Ammon's horn (tissue), 1 donor: ENCODE measurements around the gene PRCD.
"Not testable (repeated sequence)": the region's sequence is repeated elsewhere in the genome, so short reads cannot be mapped to it uniquely, and the experiment has no call there.

ENCODE experiments used
- DNase-seq: peaks from one replicate; pipeline ENCODE4 v3.0.0-alpha.2; 2016; ENCODE audit warnings: low spot score

Gene PRCD

GRCh38 chr17:76556765-76557367, 17.0 kb downstream of the PRCD start:
- no peak for DNase-seq

DNA sequence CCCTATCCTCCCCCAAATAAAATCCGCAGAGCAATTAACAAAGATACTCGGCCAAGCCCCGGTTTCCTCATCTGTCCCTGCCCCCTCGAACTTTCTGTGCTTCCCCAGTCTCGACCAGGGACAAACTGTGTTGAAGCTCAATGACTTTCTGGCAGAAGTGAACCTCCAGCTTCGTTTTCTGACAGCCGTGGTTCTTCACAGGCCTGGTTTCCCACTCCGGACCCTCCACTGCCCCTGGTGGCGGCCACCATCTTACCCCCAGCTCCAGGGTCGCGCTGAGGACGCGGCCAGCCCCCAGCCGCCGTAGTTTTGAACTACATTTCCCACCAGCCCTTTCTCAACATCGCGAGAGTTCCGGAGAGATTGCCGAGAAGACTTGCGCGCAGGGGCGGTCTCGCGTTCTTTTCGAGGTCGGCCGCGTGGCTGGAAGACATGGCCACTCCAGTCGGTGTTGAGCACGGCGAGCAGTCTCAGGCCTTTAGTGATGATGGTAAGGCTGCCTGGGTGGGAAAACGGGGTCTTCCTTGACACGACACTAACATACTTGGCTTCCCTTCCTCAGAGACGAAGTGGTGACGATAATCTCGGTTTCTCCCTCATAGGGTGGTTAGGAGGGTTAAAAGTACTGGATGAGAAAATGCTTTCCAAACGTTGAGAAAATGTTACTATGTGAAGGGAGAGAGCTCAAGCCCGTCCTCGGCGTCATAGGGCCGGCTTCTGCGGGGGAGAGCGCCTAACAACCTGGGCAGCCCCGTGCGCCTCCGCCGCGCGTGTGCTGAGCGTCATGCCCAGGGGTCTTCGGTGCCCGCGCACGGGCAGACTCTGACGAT, 17.7 kb downstream of the PRCD start:
- DNase-seq, result peak; percentile 93

- no peak for DNase-seq
Observed at GRCh38 chr17:76558198-76559095, 18.6 kb downstream of the PRCD start.

GRCh38 chr17:76559460-76559859, 19.6 kb downstream of the PRCD start:
- DNase-seq, result not testable (repeated sequence)

- no peak for DNase-seq
Observed at GRCh38 chr17:76560036-76560876, 20.4 kb downstream of the PRCD start.

DNA sequence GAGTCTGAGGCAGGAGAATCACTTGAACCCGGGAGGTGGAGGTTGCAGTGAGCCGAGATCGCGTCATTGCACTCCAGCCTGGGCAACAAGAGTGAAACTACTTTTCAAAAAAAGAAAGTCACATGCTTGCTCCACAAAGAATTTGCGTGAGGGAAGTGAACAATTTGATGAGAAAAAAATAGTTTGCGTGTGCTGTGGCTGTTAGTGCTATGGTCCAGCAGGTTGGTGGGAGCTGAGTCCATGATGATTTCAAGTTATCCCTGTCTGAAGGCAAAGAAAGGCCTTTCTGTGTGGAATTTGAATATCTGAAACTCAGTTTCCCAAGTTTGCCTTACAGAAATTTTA, 21.0 kb downstream of the PRCD start:
- no peak for DNase-seq

GRCh38 chr17:76561332-76561731, 21.5 kb downstream of the PRCD start:
- no peak for DNase-seq

- no peak for DNase-seq
Observed at GRCh38 chr17:76561799-76562268, 22.0 kb downstream of the PRCD start.

DNA sequence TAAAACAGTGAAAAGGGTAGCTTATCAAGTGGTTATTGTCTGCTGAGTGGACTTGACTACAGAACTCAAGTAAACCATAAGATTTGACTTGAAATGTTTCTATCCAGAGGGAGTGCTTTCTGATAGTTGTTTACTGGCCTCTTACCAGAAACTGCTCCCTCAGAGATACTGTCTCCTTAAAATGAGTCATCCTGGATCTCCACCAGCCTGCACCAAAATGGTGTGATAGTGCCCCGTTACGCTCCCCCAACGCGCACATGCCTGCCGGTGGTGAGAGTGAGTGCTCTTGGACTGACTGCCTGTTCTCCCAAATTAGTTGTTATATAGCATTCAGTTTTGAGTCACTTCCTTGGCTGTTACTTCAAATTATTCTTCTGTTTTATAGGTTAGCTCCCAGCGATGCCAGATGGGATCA, 22.9 kb downstream of the PRCD start:
- DNase-seq, result no peak

DNA sequence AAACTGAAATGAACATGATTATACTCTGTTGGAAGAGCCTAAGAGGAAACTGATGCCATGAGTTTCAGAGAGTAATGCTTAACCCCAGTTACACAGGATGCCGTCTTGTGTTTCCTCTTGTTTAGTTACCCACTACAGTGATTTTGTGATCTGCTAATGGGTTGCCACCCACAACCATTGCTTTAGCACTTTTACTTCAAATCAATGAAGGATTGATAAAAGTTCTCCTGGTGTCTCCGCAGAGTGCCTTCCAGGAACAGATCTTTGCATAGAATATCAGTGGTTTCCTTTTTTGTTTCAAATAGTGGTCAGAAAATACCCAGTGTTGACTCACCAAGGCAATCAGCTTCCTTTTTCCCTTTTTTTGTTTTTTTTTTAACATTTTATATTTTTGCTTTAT, 23.5 kb downstream of the PRCD start:
- not testable (repeated sequence) for DNase-seq

DNA sequence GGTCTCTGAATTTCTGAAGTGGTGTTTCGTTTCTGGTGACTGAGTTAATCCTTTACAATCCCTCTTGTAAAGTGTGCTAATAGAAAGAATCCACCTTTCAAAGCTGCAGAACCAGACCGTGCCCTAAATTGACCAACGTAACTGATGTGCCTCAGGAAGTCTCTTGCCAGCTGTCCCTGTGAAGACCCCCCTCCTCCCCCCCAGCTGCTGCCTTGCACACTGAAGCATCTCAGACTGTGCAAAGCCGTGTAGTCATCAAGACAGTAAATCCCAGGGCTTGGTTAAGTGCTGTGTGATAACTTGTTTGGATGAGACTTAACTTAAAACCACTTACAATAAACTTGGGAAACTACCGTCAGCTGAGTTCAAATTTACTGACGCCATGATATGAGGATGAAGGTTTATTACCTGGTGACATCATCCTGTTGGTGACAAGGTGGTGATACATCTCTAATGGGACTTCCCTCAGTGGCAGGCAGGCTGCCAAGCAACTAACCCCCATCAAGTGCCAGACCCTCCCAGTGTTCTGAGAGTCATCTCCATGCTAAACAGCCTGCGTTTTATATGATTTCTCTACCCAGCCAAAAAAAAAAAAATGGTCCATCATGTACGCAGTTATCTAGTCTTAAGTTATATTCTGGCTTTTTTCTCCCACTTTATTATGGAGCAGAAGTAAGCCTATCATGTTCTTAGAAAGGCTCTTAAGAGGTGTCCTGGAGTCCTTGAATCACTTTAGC, 25.3 kb downstream of the PRCD start:
- not testable (repeated sequence) for DNase-seq

DNA sequence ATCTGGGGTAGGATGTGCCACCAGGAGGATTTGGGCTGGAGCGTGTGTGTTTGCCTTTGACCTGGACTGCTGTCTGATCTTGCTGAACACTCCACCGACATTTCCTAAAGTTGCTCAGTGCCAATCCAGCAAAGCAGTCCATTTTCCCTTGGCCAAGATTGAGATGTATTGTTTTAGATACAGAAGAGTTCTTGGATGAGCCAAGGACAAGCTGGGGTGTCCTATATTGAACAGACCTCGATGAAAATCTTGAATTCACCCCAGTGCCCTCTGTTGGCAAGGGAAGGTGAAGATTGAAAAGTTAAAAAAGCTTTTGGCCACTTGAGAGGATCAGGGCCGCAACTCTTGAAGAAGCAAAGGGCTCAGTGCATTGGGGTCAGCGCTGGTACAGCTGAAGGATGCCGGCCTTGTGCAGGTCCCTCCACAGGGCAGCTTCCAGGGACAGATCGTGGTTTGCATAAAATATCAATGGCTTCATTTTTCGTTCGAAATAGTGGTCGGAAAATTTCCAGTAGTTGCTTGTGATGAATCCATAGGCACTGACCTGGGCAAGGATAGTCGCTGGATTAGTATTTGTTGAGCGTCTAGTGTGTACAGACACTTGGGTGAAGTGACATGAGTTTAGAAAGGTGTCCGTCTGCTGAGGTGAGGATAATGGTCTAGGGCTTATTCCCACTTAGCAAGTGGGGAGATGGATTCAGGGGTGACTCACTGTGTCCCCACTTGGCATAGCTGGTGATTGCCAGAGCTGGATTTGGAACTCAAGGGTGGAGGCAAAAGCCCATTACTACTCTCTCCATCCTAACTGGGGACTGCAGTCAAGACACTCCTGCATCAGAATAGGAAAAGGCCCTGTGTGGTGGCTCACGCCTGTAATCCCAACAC, 26.1 kb downstream of the PRCD start:
- DNase-seq, result no peak

- DNase-seq, result no peak
Observed at GRCh38 chr17:76566613-76566943, 26.7 kb downstream of the PRCD start.

DNA sequence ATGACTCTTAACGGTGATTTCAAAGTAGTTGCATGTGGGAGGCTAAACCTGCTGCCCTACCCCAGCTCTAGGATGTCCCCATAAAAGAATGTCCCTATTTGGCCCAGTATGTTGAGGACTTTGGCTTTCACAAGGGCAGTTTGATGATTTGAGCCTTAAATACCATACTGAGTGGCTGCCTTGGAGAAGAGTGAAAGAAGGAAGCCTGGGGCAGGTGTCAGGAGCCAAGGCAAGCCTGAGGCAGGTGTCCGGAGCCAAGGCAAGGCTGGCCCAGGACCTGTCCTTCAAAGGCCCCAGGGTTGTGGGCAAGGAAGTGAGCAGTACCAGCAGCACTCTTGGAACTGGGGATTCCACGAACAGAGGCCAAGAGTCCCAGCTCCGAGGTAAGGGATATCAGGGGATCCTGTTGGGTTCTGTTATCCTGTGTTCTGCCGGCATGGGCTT, 27.2 kb downstream of the PRCD start:
- no peak for DNase-seq

DNA sequence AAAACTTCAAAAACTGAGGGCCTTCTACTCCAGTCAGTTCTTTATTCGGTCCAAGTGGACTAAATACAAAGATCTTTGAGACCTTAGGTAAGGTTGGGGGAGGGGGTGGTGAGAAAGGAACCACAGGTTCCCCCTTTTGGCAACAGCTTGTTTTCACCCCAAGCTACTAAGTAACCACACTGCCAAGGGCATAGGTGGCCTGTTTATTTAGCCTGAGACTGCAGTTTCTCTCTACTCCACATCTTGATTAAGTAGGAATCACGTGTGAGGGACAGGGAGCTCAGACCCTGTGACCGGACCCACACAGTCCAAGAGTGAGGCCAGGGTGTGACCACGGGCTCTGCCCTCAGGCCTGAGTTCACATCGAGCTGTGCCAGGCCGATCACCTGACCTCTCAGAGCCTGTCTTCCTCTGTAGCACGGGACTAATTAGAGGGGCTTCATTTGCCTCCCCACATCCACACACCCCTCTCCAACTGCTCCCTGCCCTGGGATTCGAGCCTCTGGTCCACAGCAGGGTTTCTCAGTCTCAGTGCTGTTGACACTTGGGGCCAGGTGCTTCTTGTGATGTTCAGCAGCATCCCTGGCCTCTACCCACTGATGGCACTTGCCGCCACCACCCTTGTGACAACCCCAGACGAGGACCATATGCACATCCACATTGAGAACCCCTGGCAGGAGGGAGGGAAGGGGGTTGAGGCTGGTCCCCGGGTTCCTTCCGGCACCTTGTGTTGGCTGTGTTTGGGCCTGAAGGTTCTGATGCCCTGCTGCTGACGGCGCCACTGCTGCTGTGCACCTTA, 28.0 kb downstream of the PRCD start:
- DNase-seq, result no peak

- no peak for DNase-seq
Observed at GRCh38 chr17:76568811-76569221, 29.0 kb downstream of the PRCD start.

DNA sequence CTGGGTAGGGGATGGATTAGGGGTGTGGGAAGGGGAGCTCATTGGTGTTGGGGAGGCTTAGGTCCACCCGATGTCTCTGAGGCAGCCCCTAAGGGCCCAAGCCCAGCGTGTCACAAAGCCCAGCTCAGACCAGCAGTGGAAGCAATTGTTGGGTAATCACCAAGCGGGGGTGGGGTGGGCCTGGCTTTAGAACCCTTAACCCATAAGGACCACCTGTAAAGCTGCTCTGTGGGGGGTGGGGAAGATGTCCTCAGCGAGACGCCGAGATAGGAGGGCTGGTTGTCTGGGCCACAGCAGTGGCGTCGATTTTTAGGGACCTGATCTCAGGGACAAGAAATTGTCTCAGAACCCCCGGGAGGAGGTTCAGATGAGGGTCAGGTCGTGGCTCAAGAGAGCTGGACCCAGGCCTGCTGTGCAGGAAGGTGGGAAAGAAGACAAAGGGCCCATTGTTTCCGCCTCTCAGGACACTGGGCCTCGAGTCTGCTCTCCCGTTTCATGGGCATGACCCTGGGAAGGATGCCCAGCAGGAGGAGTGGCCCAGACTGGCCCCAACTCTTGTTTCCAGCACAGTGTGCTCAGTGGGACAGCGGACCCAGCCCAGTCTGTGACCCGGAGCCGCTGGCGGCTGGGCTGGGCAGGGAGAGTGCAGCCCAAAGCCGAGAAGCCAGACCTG, 29.9 kb downstream of the PRCD start:
- peak; percentile 86 for DNase-seq

DNA sequence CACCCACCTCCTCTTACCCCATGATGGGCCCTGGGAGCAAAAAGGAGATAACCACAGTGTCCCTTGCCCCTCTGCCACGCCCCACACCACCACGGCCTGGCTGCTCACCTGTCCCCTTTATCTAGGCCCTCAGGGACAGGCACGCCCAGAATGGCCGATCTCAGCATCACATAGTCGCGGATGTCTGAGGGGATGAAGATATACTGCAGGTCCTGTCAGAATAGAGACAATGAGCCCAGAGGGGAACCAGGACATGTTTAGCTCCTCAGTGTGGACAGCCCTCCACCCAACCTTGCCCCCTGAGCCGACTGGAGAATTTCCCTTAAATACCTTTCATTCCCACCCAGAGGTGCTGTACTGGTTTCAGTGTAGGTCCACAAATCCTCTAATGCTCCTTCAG, 30.6 kb downstream of the PRCD start:
- DNase-seq, result no peak
